HCT116 (cell line): ENCODE results near the gene DET1. TPM values are rescaled to one million over a fixed set of nuclear protein-coding genes. Genes with fewer than 3 reads are reported as not detected.

ENCODE experiments used
- ATAC-seq: fragments of 200-7000 bp; cut with Tn5 transposase; 2 replicates; pipeline ENCODE4 v1.9.1; 2020; ENCODE audit warnings: mild to moderate bottlenecking, moderate library complexity
- BruUV-seq: library from RNA; stranded (reverse); fragments of 400-500 nt; replicated peaks from 2 replicates; lab custom pipeline; 2021; lab: Mats Ljungman, UMichigan
- CTCF ChIA-PET: fragments of 300-600 bp; sonication (Branson Sonifier 250); formaldehyde crosslinking; loops from one replicate; lab custom pipeline; 2021; ENCODE audit warnings: antibody characterized with exemption; lab: Charles Lee
- POLR2A ChIA-PET: fragments of 300-600, 350-600 bp; sonication (Branson Sonifier 250); formaldehyde crosslinking; loops from one replicate; lab custom pipeline; 2021; ENCODE audit warnings: antibody characterized with exemption; lab: Charles Lee
- RAD21 ChIA-PET, 2 experiments: fragments of 300-600 bp; sonication (Branson Sonifier 250); formaldehyde crosslinking; loops; one replicate each; lab custom pipeline; 2023; ENCODE audit warnings: low total read pairs in 2 of 2; ENCODE audit not compliant: uncharacterized antibody in 2 of 2, unreplicated experiment in 2 of 2, low non-redundant PET in 1 of 2; lab: Charles Lee
- DNase-seq: peaks from one replicate; pipeline ENCODE4 v3.0.0-alpha.2; 2010; ENCODE audit warnings: low read depth, low spot score
- H2AFZ ChIP-seq: fragments of 200-600 bp; shearing (Covaris generic), sonication (generic); 2 replicates; pipeline ENCODE4 v1.6.1; 2017; ENCODE audit warnings: low read depth, mixed run types, mixed read lengths, antibody characterized with exemption, low read length; ENCODE audit not compliant: poor library complexity, severe bottlenecking
- H3K27ac ChIP-seq: 2 replicates; pipeline ENCODE4 v1.5.1; 2012; ENCODE audit warnings: low read depth, low read length
- H3K27me3 ChIP-seq: fragments of 200-600 bp; sonication (generic); 2 replicates; pipeline ENCODE4 v1.6.1; 2016; ENCODE audit warnings: mixed run types, low read length, mixed read lengths; ENCODE audit not compliant: insufficient read depth
- H3K36me3 ChIP-seq, 2 experiments: fragments of 200-500 bp in 1 of 2; fragments of 200-600 bp in 1 of 2; sonication (Bioruptor generic) in 1 of 2; sonication (generic) in 1 of 2; 2 replicates each; pipeline versions ENCODE4 v1.5.1 to v1.6.1; 2014 to 2016; ENCODE audit warnings: low read length in 2 of 2, inconsistent platforms in 1 of 2, mixed read lengths in 1 of 2, mixed run types in 1 of 2; ENCODE audit not compliant: insufficient read depth in 2 of 2, control insufficient read depth in 1 of 2
- H3K4me1 ChIP-seq, 2 experiments: fragments of 200-600 bp in 1 of 2; sonication (generic) in 1 of 2; 2 replicates each; pipeline versions ENCODE4 v1.5.1 to v1.6.1; 2012 to 2017; ENCODE audit warnings: low read length in 2 of 2, inconsistent platforms in 1 of 2, mild to moderate bottlenecking in 1 of 2, mixed read lengths in 1 of 2, mixed run types in 1 of 2, moderate library complexity in 1 of 2; ENCODE audit not compliant: insufficient read depth in 2 of 2, control insufficient read depth in 1 of 2
- H3K4me2 ChIP-seq: fragments of 200-600 bp; sonication (generic); 2 replicates; pipeline ENCODE4 v1.6.1; 2017; ENCODE audit warnings: mixed run types, low read length, mixed read lengths
- H3K4me3 ChIP-seq, 2 experiments: fragments of 200-600 bp in 1 of 2; sonication (generic) in 1 of 2; replicated peaks in 1 of 2; 2 replicates each; pipeline ENCODE4 v1.5.1; 2011 to 2016; ENCODE audit warnings: low read length in 2 of 2, control low read depth in 1 of 2, low read depth in 1 of 2, mild to moderate bottlenecking in 1 of 2, mixed read lengths in 1 of 2, mixed run types in 1 of 2
- H3K79me2 ChIP-seq: fragments of 200-600 bp; sonication (generic); 2 replicates; pipeline ENCODE4 v1.6.1; 2017; ENCODE audit warnings: mild to moderate bottlenecking, mixed run types, low read length, moderate library complexity, mixed read lengths; ENCODE audit not compliant: insufficient read depth
- H3K9ac ChIP-seq: fragments of 200-600 bp; sonication (generic); 2 replicates; pipeline ENCODE4 v1.6.1; 2016; ENCODE audit warnings: low read length, mixed read lengths
- H3K9me2 ChIP-seq: fragments of 200-600 bp; sonication (generic), shearing (Covaris generic); 2 replicates; pipeline ENCODE4 v1.6.1; 2017; ENCODE audit warnings: mixed run types, mild to moderate bottlenecking, moderate library complexity; ENCODE audit not compliant: insufficient read depth
- H3K9me3 ChIP-seq, 2 experiments: fragments of 200-500 bp in 1 of 2; fragments of 200-600 bp in 1 of 2; sonication (Bioruptor generic) in 1 of 2; sonication (generic) in 1 of 2; 2 replicates each; pipeline ENCODE4 v1.6.1; 2014 to 2017; ENCODE audit warnings: low read length in 2 of 2, mixed read lengths in 2 of 2, inconsistent platforms in 1 of 2, low read depth in 1 of 2, mild to moderate bottlenecking in 1 of 2, mixed run types in 1 of 2, moderate library complexity in 1 of 2; ENCODE audit not compliant: control insufficient read depth in 1 of 2, insufficient read depth in 1 of 2
- H4K20me1 ChIP-seq: fragments of 200-600 bp; sonication (generic), shearing (Covaris generic); 2 replicates; pipeline ENCODE4 v1.6.1; 2017; ENCODE audit warnings: mixed run types, mild to moderate bottlenecking, moderate library complexity; ENCODE audit not compliant: insufficient read depth
- ATF3 ChIP-seq: IDR thresholded peaks from 2 replicates; pipeline ENCODE4 v1.6.1; 2012
- EGR1 ChIP-seq: IDR thresholded peaks from 2 replicates; pipeline ENCODE4 v1.6.1; 2012; ENCODE audit warnings: low read depth
- FOSL1 ChIP-seq: IDR thresholded peaks from 2 replicates; pipeline ENCODE4 v1.6.1; 2012; ENCODE audit warnings: low read depth
- JUND ChIP-seq: IDR thresholded peaks from 2 replicates; pipeline ENCODE4 v1.6.1; 2012
- SIN3A ChIP-seq: IDR thresholded peaks from 2 replicates; pipeline ENCODE4 v1.6.1; 2012; ENCODE audit warnings: low read depth
- ZBTB33 ChIP-seq: IDR thresholded peaks from 2 replicates; pipeline ENCODE4 v1.6.1; 2011; ENCODE audit warnings: mild to moderate bottlenecking, low read length, moderate library complexity; ENCODE audit not compliant: insufficient replicate concordance; ENCODE audit errors: extremely low read depth
- intact Hi-C: fragments of 100-400 bp; cut with micrococcal nuclease; formaldehyde crosslinking; loops from 2 replicates; pipeline ENCODE4 v1.10.0; 2022
- total RNA-seq: library from RNA; stranded (reverse); gene quantifications from one replicate; pipeline ENCODE4 v1.2.1, GENCODE V29; 2021; ENCODE audit not compliant: unreplicated experiment

The DET1 gene
- total RNA-seq, 1 experiment from 2014 or later: 2.5 TPM

DNA sequence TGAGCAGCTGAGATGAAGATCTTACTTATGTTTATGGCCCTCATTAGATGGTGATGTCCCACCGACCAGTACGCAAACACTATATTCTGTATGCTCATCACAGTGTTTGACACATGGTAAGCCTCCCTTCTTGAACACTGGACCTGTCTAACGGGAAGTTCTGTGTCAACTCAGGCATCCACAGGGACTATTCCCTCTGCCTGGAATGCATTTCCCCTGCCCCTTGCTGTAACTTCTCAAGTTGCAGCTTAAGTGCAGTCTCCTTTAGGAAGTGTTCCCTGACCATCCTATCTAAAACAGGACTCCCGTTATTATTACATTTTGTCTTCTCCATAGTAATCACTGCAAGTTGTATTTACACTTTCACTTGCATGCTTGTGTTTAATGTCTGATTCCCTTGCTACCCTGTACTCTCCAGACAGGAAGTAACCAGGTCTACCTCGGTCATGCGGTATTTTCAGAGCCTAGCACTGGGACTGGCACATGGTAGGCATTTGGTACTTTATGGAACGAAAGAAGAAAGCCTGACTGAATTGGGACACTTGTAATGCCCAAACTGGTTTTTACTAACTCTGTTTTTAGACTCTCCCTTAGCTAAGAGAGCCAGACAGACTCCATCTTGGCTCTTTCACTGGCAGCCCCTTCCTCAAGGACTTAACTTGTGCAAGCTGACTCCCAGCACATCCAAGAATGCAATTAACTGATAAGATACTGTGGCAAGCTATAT is 8.7 kb downstream of the DET1 start:
- Histone ChIP-seq H3K9me3 (no peaks in the 10 kb centered on the region), H3K27ac (no peak overlapping the region), H3K36me3 (no peaks in the 10 kb centered on the region), H3K27me3 (no peaks in the 10 kb centered on the region), H3K9ac (no peak overlapping the region), H3K9me2 (no peaks in the 10 kb centered on the region), H2AFZ (no peak overlapping the region), H3K4me3 (no peak overlapping the region), H4K20me1 (no peaks in the 10 kb centered on the region), H3K4me1 (peaks cover 0 to 9% of the 10 kb centered on the region in 2 experiments; a peak in 1 of 4 replicates), H3K79me2 (no peaks in the 10 kb centered on the region), H3K4me2 (no peak overlapping the region)
- POLR2A ChIA-PET: no interaction called here
- BruUV-seq: no TSS peak
- DNase-seq (no peak), ATAC-seq (no peak)
- intact Hi-C loops: no loop called here
- CTCF ChIA-PET: no interaction called here
- no peak for TF ChIP-seq JUND
- no peak for TF ChIP-seq SIN3A
- TF ChIP-seq EGR1: no peak
- no peak for TF ChIP-seq ZBTB33
- TF ChIP-seq ATF3: no peak
- no peak for TF ChIP-seq FOSL1
- RAD21 ChIA-PET: no interaction called here
